ENCODE results near the gene ISG15. TPM values are rescaled to one million over a fixed set of nuclear protein-coding genes. Genes with fewer than 3 reads are reported as not detected.

ISG15 gene
- total and polyA plus RNA-seq, 9 of the 15 experiments (the other 6 are each of a cell fraction or from before 2014, with no cell fraction given), result 0.40 to 58.3 (median 12.2) TPM

DNA sequence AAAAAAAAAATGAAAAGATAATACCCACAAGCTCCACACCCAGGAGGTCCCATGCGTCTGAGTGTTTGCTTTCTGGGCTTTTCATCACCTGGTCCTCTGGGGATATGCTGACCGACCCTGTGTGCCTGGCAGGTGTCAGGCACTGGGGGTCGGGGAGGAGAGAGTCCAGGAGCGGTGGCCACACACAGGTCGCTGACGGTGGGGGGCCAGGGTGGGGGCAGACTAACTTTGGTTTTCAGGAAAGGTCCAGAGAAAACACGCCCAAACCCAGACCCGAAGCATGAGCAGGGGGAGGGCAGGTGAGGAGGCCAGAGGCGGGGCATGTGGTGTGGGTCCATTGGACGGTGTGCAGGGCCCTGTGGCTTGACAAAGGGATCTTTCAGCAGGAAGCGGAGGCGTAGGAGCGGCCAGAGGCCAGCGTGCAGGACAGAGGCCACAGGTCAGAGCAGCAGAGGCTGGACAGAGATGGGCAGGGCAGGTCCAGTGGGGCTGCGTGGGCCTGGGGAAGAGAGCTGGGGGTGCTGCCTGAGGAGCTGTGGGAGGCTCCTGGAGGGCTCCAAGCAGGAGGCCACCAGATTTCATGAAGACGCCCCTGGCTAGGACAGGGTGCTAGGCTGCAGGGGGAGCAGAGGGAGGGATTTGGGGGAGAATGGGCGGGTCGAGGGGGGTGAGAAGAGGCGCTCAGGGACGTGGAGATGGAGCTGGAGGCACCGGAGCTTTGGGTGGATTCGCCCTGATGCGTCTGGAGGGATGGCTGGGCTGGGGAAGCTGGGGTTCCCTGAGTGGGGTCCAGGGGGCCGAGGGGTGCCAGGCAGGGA is 45.0 kb downstream of the ISG15 start (continued):
- TF ChIP-seq IRF2 (CRISPR knock-in tag; IDR thresholded peaks at IDR 0.05), result no peak
- no peak for TF ChIP-seq POLR2AphosphoS2 (IDR thresholded peaks at IDR 0.05; ENCODE audit: low read length)
- no peak for TF ChIP-seq ASH1L (IDR thresholded peaks at IDR 0.05; ENCODE audit: borderline replicate concordance, low read depth, partially characterized antibody)
- TF ChIP-seq ZNF232 (CRISPR knock-in tag; IDR thresholded peaks at IDR 0.05), result no peak
- no peak for TF ChIP-seq SMAD4 (CRISPR knock-in tag; conservative IDR thresholded peaks at IDR 0.05)
- TF ChIP-seq NR4A1 (CRISPR knock-in tag; IDR thresholded peaks at IDR 0.05), result no peak
- TF ChIP-seq NR4A1 (tag; IDR thresholded peaks at IDR 0.05), result no peak
- no peak for TF ChIP-seq CEBPZ (IDR thresholded peaks at IDR 0.05; ENCODE audit: borderline replicate concordance, low read depth, low read length)
- peak; percentile 26 for TF ChIP-seq SAP30 (IDR thresholded peaks at IDR 0.05; ENCODE audit: borderline replicate concordance, insufficient read depth, low read depth, low read length, poor library complexity, severe bottlenecking)
- no peak for TF ChIP-seq ZNF695 (CRISPR knock-in tag; IDR thresholded peaks at IDR 0.05)
- TF ChIP-seq NFATC3 (IDR thresholded peaks at IDR 0.05), result no peak
- TF ChIP-seq FOXK2 (conservative IDR thresholded peaks at IDR 0.05 in 1 of 2, IDR thresholded peaks at IDR 0.05 in 1 of 2; ENCODE audit: low read depth in 2 of 2), result no peak
- no peak for TF ChIP-seq XRCC4 (IDR thresholded peaks at IDR 0.05; ENCODE audit: extremely low read depth, insufficient read depth, insufficient read length)
- no peak for TF ChIP-seq SMARCA4 (IDR thresholded peaks at IDR 0.05)
- TF ChIP-seq TEAD2 (tag; IDR thresholded peaks at IDR 0.05), result no peak
- no peak for TF ChIP-seq DMBX1 (CRISPR knock-in tag; IDR thresholded peaks at IDR 0.05; ENCODE audit: borderline replicate concordance)
- TF ChIP-seq BRCA1 (IDR thresholded peaks at IDR 0.05), result no peak
- no peak for TF ChIP-seq BRCA1 (CRISPR knock-in tag; IDR thresholded peaks at IDR 0.05)
- TF ChIP-seq, protein P1, sequence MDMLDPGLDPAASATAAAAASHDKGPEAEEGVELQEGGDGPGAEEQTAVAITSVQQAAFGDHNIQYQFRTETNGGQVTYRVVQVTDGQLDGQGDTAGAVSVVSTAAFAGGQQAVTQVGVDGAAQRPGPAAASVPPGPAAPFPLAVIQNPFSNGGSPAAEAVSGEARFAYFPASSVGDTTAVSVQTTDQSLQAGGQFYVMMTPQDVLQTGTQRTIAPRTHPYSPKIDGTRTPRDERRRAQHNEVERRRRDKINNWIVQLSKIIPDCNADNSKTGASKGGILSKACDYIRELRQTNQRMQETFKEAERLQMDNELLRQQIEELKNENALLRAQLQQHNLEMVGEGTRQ (CRISPR knock-in tag; IDR thresholded peaks at IDR 0.05), result no peak; the same call in 1 of the 2 replicates
- TF ChIP-seq SAFB2 (IDR thresholded peaks at IDR 0.05; ENCODE audit: borderline replicate concordance, low read depth, low read length, severe bottlenecking), result no peak
- TF ChIP-seq TOE1 (IDR thresholded peaks at IDR 0.05; ENCODE audit: borderline replicate concordance), result no peak
- TF ChIP-seq TOE1 (CRISPR knock-in tag; IDR thresholded peaks at IDR 0.05; ENCODE audit: borderline replicate concordance, low read depth), result no peak
- TF ChIP-seq, protein P2, sequence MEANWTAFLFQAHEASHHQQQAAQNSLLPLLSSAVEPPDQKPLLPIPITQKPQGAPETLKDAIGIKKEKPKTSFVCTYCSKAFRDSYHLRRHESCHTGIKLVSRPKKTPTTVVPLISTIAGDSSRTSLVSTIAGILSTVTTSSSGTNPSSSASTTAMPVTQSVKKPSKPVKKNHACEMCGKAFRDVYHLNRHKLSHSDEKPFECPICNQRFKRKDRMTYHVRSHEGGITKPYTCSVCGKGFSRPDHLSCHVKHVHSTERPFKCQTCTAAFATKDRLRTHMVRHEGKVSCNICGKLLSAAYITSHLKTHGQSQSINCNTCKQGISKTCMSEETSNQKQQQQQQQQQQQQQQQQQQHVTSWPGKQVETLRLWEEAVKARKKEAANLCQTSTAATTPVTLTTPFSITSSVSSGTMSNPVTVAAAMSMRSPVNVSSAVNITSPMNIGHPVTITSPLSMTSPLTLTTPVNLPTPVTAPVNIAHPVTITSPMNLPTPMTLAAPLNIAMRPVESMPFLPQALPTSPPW (CRISPR knock-in tag; IDR thresholded peaks at IDR 0.05), result peak; percentile 17; the same call in 1 of the 2 replicates
- no peak for TF ChIP-seq ZNF696 (CRISPR knock-in tag; conservative IDR thresholded peaks at IDR 0.05)
